ENCODE results near the gene TRIM16.
"Not testable (repeated sequence)": the region's sequence is repeated elsewhere in the genome, so short reads cannot be mapped to it uniquely, and the experiment has no call there.

DNA sequence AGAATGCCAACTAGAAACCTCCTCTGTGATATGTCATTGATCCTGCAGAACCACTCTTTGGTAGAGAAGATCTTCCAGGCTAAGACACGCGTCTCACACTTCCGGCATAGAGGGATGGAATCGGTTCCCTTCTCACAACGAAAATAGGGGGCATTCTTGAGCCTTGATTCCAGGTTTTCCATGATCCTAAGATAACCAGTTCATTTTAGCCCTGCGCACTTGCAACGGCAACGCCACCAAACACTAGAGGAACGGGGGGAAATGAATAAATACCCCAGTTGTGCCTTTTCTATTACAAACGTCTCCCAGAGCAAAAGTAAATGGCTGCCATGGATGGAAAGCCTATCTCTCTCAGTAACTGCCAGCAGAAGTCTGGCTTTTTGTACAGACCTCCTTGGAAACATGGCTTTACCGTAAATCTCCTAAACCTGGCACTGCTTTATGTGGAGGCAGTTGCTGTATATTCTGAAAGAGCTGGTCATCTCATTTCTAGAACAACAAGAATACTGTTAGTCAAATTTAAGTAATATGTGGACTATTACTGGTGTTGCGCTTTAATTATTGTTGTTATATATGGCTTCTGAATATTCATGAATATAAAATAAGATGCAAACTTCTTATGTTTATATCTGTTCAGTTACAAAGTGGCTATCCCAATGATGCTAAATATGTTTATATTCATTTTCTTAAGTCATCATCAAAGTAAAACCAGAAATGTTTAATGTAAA is 64.6 kb downstream of the TRIM16 start, which contains the start of gene FBXW10B:
- not testable (repeated sequence) for TF ChIP-seq EZH2 (IDR thresholded peaks at IDR 0.05; ENCODE audit: insufficient read depth, poor library complexity, severe bottlenecking); EZH2phosphoT487 (IDR thresholded peaks at IDR 0.05; ENCODE audit: insufficient read depth, low read depth)
